Upper lobe of left lung (tissue), 6 donors: Measurements from ENCODE around the gene IRX2. TPM values are rescaled to one million over a fixed set of nuclear protein-coding genes. Genes with fewer than 3 reads are reported as not detected.

ENCODE experiments used
- ATAC-seq, 2 donors: fragments of 200-7000 bp; cut with Tn5 transposase; one replicate each; pipeline ENCODE4 v1.9.1; 2022; ENCODE audit warnings: mild to moderate bottlenecking in 2 of 2, moderate library complexity in 2 of 2; ENCODE audit not compliant: low FRiP score in 2 of 2
- DNase-seq, 2 donors: peaks; one replicate each; pipeline ENCODE4 v3.0.0-alpha.2; 2019 to 2020
- H3K27ac ChIP-seq, 4 donors: fragments of 200-600 bp; sonication (generic); one replicate each; pipeline ENCODE4 v1.5.1; 2016 to 2019
- H3K27me3 ChIP-seq, 4 donors: fragments of 200-600 bp; sonication (generic); one replicate each; pipeline ENCODE4 v1.5.1; 2017 to 2019
- H3K36me3 ChIP-seq, 4 donors: fragments of 200-600 bp; sonication (generic); one replicate each; pipeline ENCODE4 v1.5.1; 2016 to 2019
- H3K4me1 ChIP-seq, 4 donors: fragments of 200-600 bp; sonication (generic); one replicate each; pipeline ENCODE4 v1.5.1; 2018 to 2019
- H3K4me3 ChIP-seq, 4 donors: fragments of 200-600 bp; sonication (generic); one replicate each; pipeline ENCODE4 v1.5.1; 2017 to 2019; ENCODE audit warnings: mild to moderate bottlenecking in 2 of 4, moderate library complexity in 1 of 4
- H3K9me3 ChIP-seq, 4 donors: fragments of 200-600 bp; sonication (generic); one replicate each; pipeline ENCODE4 v1.5.1; 2018 to 2019
- CTCF ChIP-seq, 6 experiments: fragments of 450-650 bp in 4 of 6; fragments of 200-600 bp in 2 of 6; sonication (generic) in 2 of 6; IDR thresholded peaks; one replicate each; pipeline ENCODE4 v1.5.1; 2016 to 2019; ENCODE audit warnings: antibody characterized with exemption in 6 of 6
- EP300 ChIP-seq, 4 donors: sonication (generic); formaldehyde crosslinking; IDR thresholded peaks; one replicate each; pipeline ENCODE4 v1.5.1; 2017; ENCODE audit warnings: antibody characterized with exemption in 4 of 4, control low read depth in 2 of 4
- POLR2A ChIP-seq, 4 donors: fragments of 450-650 bp; IDR thresholded peaks; one replicate each; pipeline ENCODE4 v1.5.1; 2016 to 2017; ENCODE audit warnings: antibody characterized with exemption in 4 of 4, mild to moderate bottlenecking in 2 of 4
- POLR2AphosphoS5 ChIP-seq, 2 donors: sonication (generic); formaldehyde crosslinking; IDR thresholded peaks; one replicate each; pipeline ENCODE4 v1.5.1; 2017; ENCODE audit warnings: antibody characterized with exemption in 2 of 2
- WGBS, 2 donors: methylation state at CpG; one replicate each; pipeline ENCODE4 v1.1.5; 2017 to 2018; 5-methylcytosine and 5-hydroxymethylcytosine counted together
- total RNA-seq, 6 donors: library from RNA; depleted of rRNA in 4 of 6; stranded (reverse); fragments of >200 nt in 4 of 6; gene quantifications; one replicate each; pipeline versions ENCODE4 v1.1.0 to v1.2.1, GENCODE V29; 2016 to 2021
- donor health status: DM: no; HTN: no; CAD: no; lungs with moderate emphysema.
- donor health status: DM: no; HTN: yes; CAD: no; lungs with severe emphysema.

IRX2 gene
- total RNA-seq, 6 donors from 2014 or later: 53.2 to 131 (median 106) TPM

GRCh38 chr5:2742921-2743679 is 8.4 kb downstream of the IRX2 start:
- 12 to 14% methylated on average over 20 to 55 of the region's 55 CpGs for WGBS, 2 donors
- DNase-seq: peak in 1 of 2 donors; percentile 77
- H3K4me3 ChIP-seq: peak overlapping the region in 2 of 4 donors; percentile 19 to 37
- peak overlapping the region; percentile 75 to 91 (median 86) for H3K27ac ChIP-seq
- H3K4me1 ChIP-seq: peaks cover 4 to 28% (median 8%) of the 10 kb centered on the region in 4 donors
- TF ChIP-seq CTCF (IDR thresholded peaks at IDR 0.05) (no peak), EP300 (IDR thresholded peaks at IDR 0.05) (no peak), POLR2A (IDR thresholded peaks at IDR 0.05) (no peak), POLR2AphosphoS5 (IDR thresholded peaks at IDR 0.05) (no peak)
- ATAC-seq: no peak
- no peaks in the 10 kb centered on the region for H3K9me3 ChIP-seq
- no peaks in the 10 kb centered on the region for H3K36me3 ChIP-seq
- peaks cover 0 to 36% (median 18%) of the 10 kb centered on the region in 4 donors for H3K27me3 ChIP-seq

GRCh38 chr5:2741956-2742355 is 9.5 kb downstream of the IRX2 start:
- Histone ChIP-seq H3K4me1 (peaks cover 4 to 28% (median 8%) of the 10 kb centered on the region in 4 donors), H3K27me3 (peaks cover 0 to 38% (median 16%) of the 10 kb centered on the region in 4 donors), H3K36me3 (no peaks in the 10 kb centered on the region), H3K9me3 (no peaks in the 10 kb centered on the region), H3K27ac (peak overlapping the region in 3 of 4 donors; percentile 85 to 91 (median 87)), H3K4me3 (peak overlapping the region in 1 of 4 donors; percentile 22)
- DNase-seq (no peak), ATAC-seq (no peak)
- 3 to 10% methylated on average over 3 of the region's 3 CpGs for WGBS, 2 donors
- TF ChIP-seq CTCF (IDR thresholded peaks at IDR 0.05) (no peak), EP300 (IDR thresholded peaks at IDR 0.05) (no peak), POLR2AphosphoS5 (IDR thresholded peaks at IDR 0.05) (no peak), POLR2A (IDR thresholded peaks at IDR 0.05) (no peak)

GRCh38 chr5:2740876-2741555 is 10.5 kb downstream of the IRX2 start:
- Histone ChIP-seq H3K9me3 (no peaks in the 10 kb centered on the region), H3K36me3 (no peaks in the 10 kb centered on the region), H3K27ac (peak overlapping the region; percentile 73 to 91 (median 86)), H3K27me3 (peaks cover 0 to 38% (median 16%) of the 10 kb centered on the region in 4 donors), H3K4me1 (peaks cover 4 to 28% (median 8%) of the 10 kb centered on the region in 4 donors), H3K4me3 (peak overlapping the region in 3 of 4 donors; percentile 50 to 61 (median 54))
- TF ChIP-seq CTCF (IDR thresholded peaks at IDR 0.05): no peak
- no peak for TF ChIP-seq EP300 (IDR thresholded peaks at IDR 0.05)
- no peak for TF ChIP-seq POLR2AphosphoS5 (IDR thresholded peaks at IDR 0.05)
- no peak for TF ChIP-seq POLR2A (IDR thresholded peaks at IDR 0.05)
- ATAC-seq (no peak), DNase-seq (peak in 1 of 2 donors; percentile 85)
- 1 to 15% methylated on average over 5 to 25 of the region's 25 CpGs for WGBS, 2 donors

GRCh38 chr5:2740051-2740875 is 11.2 kb downstream of the IRX2 start:
- Histone ChIP-seq H3K27ac (peak overlapping the region; percentile 73 to 91 (median 86)), H3K4me1 (peaks cover 4 to 28% (median 8%) of the 10 kb centered on the region in 4 donors), H3K27me3 (peaks cover 0 to 38% (median 16%) of the 10 kb centered on the region in 4 donors), H3K36me3 (no peaks in the 10 kb centered on the region), H3K4me3 (peak overlapping the region in 3 of 4 donors; percentile 50 to 61 (median 54)), H3K9me3 (no peaks in the 10 kb centered on the region)
- 15% methylated on average over 31 of the region's 59 CpGs; no CpG with 5 or more reads in 1 of the 2 donors for WGBS, 2 donors
- no peak for TF ChIP-seq CTCF (IDR thresholded peaks at IDR 0.05)
- TF ChIP-seq EP300 (IDR thresholded peaks at IDR 0.05): no peak
- peak in 1 of 4 donors; percentile 11 for TF ChIP-seq POLR2A (IDR thresholded peaks at IDR 0.05)
- peak in 1 of 2 donors; percentile 81 for DNase-seq
- peak; percentile 13 to 23 for ATAC-seq
